ENCODE results near the gene CMTM3. TPM values are rescaled to one million over a fixed set of nuclear protein-coding genes. Genes with fewer than 3 reads are reported as not detected.
A peak's percentile ranks its signal among the peaks of the same experiment; 100 is the strongest.

The CMTM3 gene
- total RNA-seq, 2 experiments from 2014 or later = 85.0 to 90.3 TPM

- Mint-ChIP-seq H3K27me3 (peaks cover 5% of the 10 kb centered on the region), H3K9me3 (ENCODE audit: low read depth) (no peaks in the 10 kb centered on the region), H3K36me3 (peaks cover 19% of the 10 kb centered on the region), H3K4me1 (peaks cover 19% of the 10 kb centered on the region), H3K27ac (no peak overlapping the region), H3K4me3 (no peak overlapping the region)
- DNase-seq = no peak
- CTCF ChIA-PET = interaction anchor here (1.0 to 2.0 kb wide), 4 partner anchors 8 to 92 kb away, joined by 3 to 7 read pairs (median 4); no protein-coding TSS in a partner anchor
- ATAC-seq = no peak
Observed at GRCh38 chr16:66572356-66572755, 32.1 kb upstream of the CMTM3 start.

- ATAC-seq = no peak
- H3K27ac Mint-ChIP-seq = no peak overlapping the region
- no peaks in the 10 kb centered on the region for H3K9me3 Mint-ChIP-seq (ENCODE audit: low read depth)
- peaks cover 13% of the 10 kb centered on the region for H3K36me3 Mint-ChIP-seq
- DNase-seq = no peak
- CTCF ChIA-PET = interaction anchor here (0.9 to 2.5 kb wide), 4 partner anchors 10 to 30 kb away, joined by 3 to 11 read pairs (median 4); no protein-coding TSS in a partner anchor
- peaks cover 22% of the 10 kb centered on the region for H3K4me1 Mint-ChIP-seq
- H3K27me3 Mint-ChIP-seq = peaks cover 22% of the 10 kb centered on the region
- no peak overlapping the region for H3K4me3 Mint-ChIP-seq
Observed at GRCh38 chr16:66574081-66574480, 30.4 kb upstream of the CMTM3 start.

GRCh38 chr16:66574531-66574930 lies 30.0 kb upstream of the CMTM3 start:
- H3K36me3 Mint-ChIP-seq = peaks cover 13% of the 10 kb centered on the region
- H3K4me1 Mint-ChIP-seq = peaks cover 25% of the 10 kb centered on the region
- H3K9me3 Mint-ChIP-seq (ENCODE audit: low read depth) = no peaks in the 10 kb centered on the region
- no peak overlapping the region for H3K4me3 Mint-ChIP-seq
- no peak for DNase-seq
- H3K27ac Mint-ChIP-seq = no peak overlapping the region
- no peak for ATAC-seq
- peaks cover 26% of the 10 kb centered on the region for H3K27me3 Mint-ChIP-seq
- CTCF ChIA-PET = interaction anchor here (0.8 to 2.5 kb wide), 3 partner anchors 12 to 33 kb away, joined by 3 to 11 read pairs (median 3); no protein-coding TSS in a partner anchor

- H3K27ac Mint-ChIP-seq = no peak overlapping the region
- peaks cover 11% of the 10 kb centered on the region for H3K36me3 Mint-ChIP-seq
- peaks cover 32% of the 10 kb centered on the region for H3K27me3 Mint-ChIP-seq
- peaks cover 27% of the 10 kb centered on the region for H3K4me1 Mint-ChIP-seq
- no peak for ATAC-seq
- no peak overlapping the region for H3K4me3 Mint-ChIP-seq
- H3K9me3 Mint-ChIP-seq (ENCODE audit: low read depth) = no peaks in the 10 kb centered on the region
- CTCF ChIA-PET = interaction anchor here (0.8 to 2.5 kb wide), 3 partner anchors 13 to 86 kb away, joined by 3 to 11 read pairs (median 3); no protein-coding TSS in a partner anchor
- DNase-seq = no peak
Observed at GRCh38 chr16:66575060-66575459, 29.4 kb upstream of the CMTM3 start.

- Mint-ChIP-seq H3K36me3 (peaks cover 6% of the 10 kb centered on the region), H3K4me1 (peaks cover 27% of the 10 kb centered on the region), H3K27ac (no peak overlapping the region), H3K27me3 (peaks cover 42% of the 10 kb centered on the region), H3K9me3 (ENCODE audit: low read depth) (no peaks in the 10 kb centered on the region), H3K4me3 (no peak overlapping the region)
- DNase-seq (no peak), ATAC-seq (no peak)
- CTCF ChIA-PET = interaction anchor here (0.8 to 1.4 kb wide), 2 partner anchors 74 to 88 kb away, joined by 3 read pairs; no protein-coding TSS in a partner anchor
Observed at GRCh38 chr16:66576296-66576695, 28.2 kb upstream of the CMTM3 start.

GRCh38 chr16:66578651-66579531 lies 25.6 kb upstream of the CMTM3 start, which contains the start of gene CMTM2:
CMTM2 (plus strand) TSS chr16:66579463; CDS start chr16:66579608, 145 bp downstream.
- Mint-ChIP-seq H3K36me3 (peaks cover 8% of the 10 kb centered on the region), H3K4me1 (peaks cover 20% of the 10 kb centered on the region), H3K4me3 (no peak within 1 kb of the TSS), H3K27ac (no peak within 1 kb of the TSS), H3K27me3 (peaks cover 42% of the 10 kb centered on the region), H3K9me3 (ENCODE audit: low read depth) (no peaks in the 10 kb centered on the region)
- CTCF ChIA-PET = interaction anchor here (1.0 to 2.7 kb wide), 7 partner anchors 9 to 172 kb away, joined by 3 to 10 read pairs (median 5); partner anchors contain the start of gene CKLF
- no peak for DNase-seq
- peak; percentile 39 for ATAC-seq

- DNase-seq (no peak), ATAC-seq (no peak)
- no peak overlapping the region for H3K27ac Mint-ChIP-seq
- peaks cover 42% of the 10 kb centered on the region for H3K27me3 Mint-ChIP-seq
- H3K4me3 Mint-ChIP-seq = no peak overlapping the region
- H3K4me1 Mint-ChIP-seq = peaks cover 14% of the 10 kb centered on the region
- H3K36me3 Mint-ChIP-seq = peaks cover 4% of the 10 kb centered on the region
- CTCF ChIA-PET = interaction anchor here (2.7 kb wide), 1 partner anchor 18 kb away, joined by 10 read pairs; no protein-coding TSS in a partner anchor
- no peaks in the 10 kb centered on the region for H3K9me3 Mint-ChIP-seq (ENCODE audit: low read depth)
Observed at GRCh38 chr16:66580605-66581209, 23.8 kb upstream of the CMTM3 start.

GRCh38 chr16:66581246-66581952 lies 23.1 kb upstream of the CMTM3 start:
- Mint-ChIP-seq H3K4me1 (peaks cover 14% of the 10 kb centered on the region), H3K9me3 (ENCODE audit: low read depth) (no peaks in the 10 kb centered on the region), H3K36me3 (peaks cover 3% of the 10 kb centered on the region), H3K27me3 (peaks cover 42% of the 10 kb centered on the region), H3K27ac (no peak overlapping the region), H3K4me3 (no peak overlapping the region)
- CTCF ChIA-PET = interaction anchor here (1.4 to 2.8 kb wide), 5 partner anchors 9 to 175 kb away, joined by 3 to 10 read pairs (median 5); partner anchors contain the start of genes CKLF and CMTM3
- DNase-seq (no peak), ATAC-seq (no peak)

GRCh38 chr16:66585481-66586239 lies 18.8 kb upstream of the CMTM3 start:
- H3K4me1 Mint-ChIP-seq = peaks cover 30% of the 10 kb centered on the region
- ATAC-seq = no peak
- peaks cover 4% of the 10 kb centered on the region for H3K27me3 Mint-ChIP-seq
- no peaks in the 10 kb centered on the region for H3K9me3 Mint-ChIP-seq (ENCODE audit: low read depth)
- H3K36me3 Mint-ChIP-seq = peaks cover 1% of the 10 kb centered on the region
- no peak overlapping the region for H3K4me3 Mint-ChIP-seq
- no peak for DNase-seq
- CTCF ChIA-PET = interaction anchor here (0.7 to 1.3 kb wide), 3 partner anchors 23 to 156 kb away, joined by 3 read pairs; no protein-coding TSS in a partner anchor
- no peak overlapping the region for H3K27ac Mint-ChIP-seq

GRCh38 chr16:66587881-66588600 lies 16.5 kb upstream of the CMTM3 start:
- peaks cover 4% of the 10 kb centered on the region for H3K27me3 Mint-ChIP-seq
- peaks cover 36% of the 10 kb centered on the region for H3K4me1 Mint-ChIP-seq
- H3K4me3 Mint-ChIP-seq = no peak overlapping the region
- CTCF ChIA-PET = interaction anchor here (0.7 to 3.1 kb wide), 11 partner anchors 9 to 183 kb away, joined by 3 to 63 read pairs (median 20); partner anchors contain the start of genes CMTM1, CMTM2 and CMTM3
- no peak for DNase-seq
- peak overlapping the region; percentile 36 for H3K27ac Mint-ChIP-seq
- no peak for ATAC-seq
- H3K36me3 Mint-ChIP-seq = no peaks in the 10 kb centered on the region
- H3K9me3 Mint-ChIP-seq (ENCODE audit: low read depth) = no peaks in the 10 kb centered on the region

- Mint-ChIP-seq H3K36me3 (no peaks in the 10 kb centered on the region), H3K27me3 (peaks cover 4% of the 10 kb centered on the region), H3K4me1 (peaks cover 36% of the 10 kb centered on the region), H3K9me3 (ENCODE audit: low read depth) (no peaks in the 10 kb centered on the region), H3K27ac (peak overlapping the region; percentile 75), H3K4me3 (peak overlapping the region; percentile 73)
- ATAC-seq (peak; percentile 98), DNase-seq (peak; percentile 91)
- CTCF ChIA-PET = interaction anchor here (0.6 to 3.1 kb wide), 45 partner anchors 9 to 313 kb away, joined by 3 to 63 read pairs (median 6); partner anchors contain the start of genes CKLF, CMTM1, CMTM2 and CMTM3
Observed at GRCh38 chr16:66588981-66589713, 15.4 kb upstream of the CMTM3 start.
